SHP77 (cell line): ENCODE results near the gene VEGFB.
A peak's percentile ranks its signal among the peaks of the same experiment; 100 is the strongest.
"Not testable (repeated sequence)": the region's sequence is repeated elsewhere in the genome, so short reads cannot be mapped to it uniquely, and the experiment has no call there.

ENCODE experiments used
- DNase-seq, 2 experiments: peaks; one replicate each; lab custom pipeline; 2025; lab: John Stamatoyannopoulos, UW

The VEGFB gene

GRCh38 chr11:64231546-64231945 is 2.8 kb upstream of the VEGFB start:
- no peak for DNase-seq

GRCh38 chr11:64232182-64232966 is 2.0 kb upstream of the VEGFB start:
- no peak for DNase-seq

GRCh38 chr11:64232967-64233315 is 1.4 kb upstream of the VEGFB start:
- DNase-seq, result no peak

GRCh38 chr11:64234647-64235379 is 429 bp downstream of the VEGFB start:
- DNase-seq, result no peak

- DNase-seq, result no peak
These were observed 1.2 kb downstream of the VEGFB start for GRCh38 chr11:64235437-64236161.

GRCh38 chr11:64237484-64237951 is 3.1 kb downstream of the VEGFB start:
- DNase-seq, result peak; percentile 92 to 96

GRCh38 chr11:64238076-64238475 is 3.7 kb downstream of the VEGFB start:
- DNase-seq, result peak in 1 of 2 experiments; percentile 42

- DNase-seq, result no peak
These were observed 4.6 kb downstream of the VEGFB start for GRCh38 chr11:64238999-64239398.

- DNase-seq, result no peak
These were observed 5.5 kb downstream of the VEGFB start for GRCh38 chr11:64239662-64240434.

- DNase-seq, result peak; percentile 92 to 96
These were observed 6.3 kb downstream of the VEGFB start, which contains the start of gene FKBP2 for GRCh38 chr11:64240435-64241240. FKBP2 (plus strand) TSS chr11:64241095; CDS start chr11:64242388, 1,293 bp downstream.

GRCh38 chr11:64241241-64241490 is 6.8 kb downstream of the VEGFB start:
- DNase-seq, result peak in 1 of 2 experiments; percentile 92

- DNase-seq, result peak in 1 of 2 experiments; percentile 92
These were observed 7.3 kb downstream of the VEGFB start for GRCh38 chr11:64241491-64242374.

- no peak for DNase-seq
These were observed 9.0 kb downstream of the VEGFB start for GRCh38 chr11:64243236-64243854.

GRCh38 chr11:64244107-64244506 is 9.7 kb downstream of the VEGFB start:
- DNase-seq, result no peak

GRCh38 chr11:64244966-64245365 is 10.6 kb downstream of the VEGFB start:
- no peak for DNase-seq

- no peak for DNase-seq
These were observed 11.0 kb downstream of the VEGFB start for GRCh38 chr11:64245401-64245796.

GRCh38 chr11:64245797-64246620 is 11.6 kb downstream of the VEGFB start:
- peak in 1 of 2 experiments; percentile 51 for DNase-seq

- DNase-seq, result not testable (repeated sequence)
These were observed 12.2 kb downstream of the VEGFB start for GRCh38 chr11:64246621-64246870.
